RWPE1 (cell line): ENCODE measurements around the gene RS1.

Experiments
- CTCF ChIA-PET: fragments of 350-600 bp; sonication (Branson Sonifier 250); formaldehyde crosslinking; extraction: SDS; loops from one replicate; lab custom pipeline; 2021; lab: Yijun Ruan, JAX
- POLR2A ChIA-PET: fragments of 400-600 bp; formaldehyde crosslinking; extraction: SDS; loops from one replicate; lab custom pipeline; 2020; ENCODE audit warnings: antibody characterized with exemption; ENCODE audit not compliant: low non-redundant PET; lab: Yijun Ruan, JAX
- DNase-seq: peaks from one replicate; pipeline ENCODE4 v3.0.0; 2012; ENCODE audit warnings: low spot score
- H3K27ac ChIP-seq: fragments of 450-650 bp; 2 replicates; pipeline ENCODE4 v1.5.1; 2017
- CTCF ChIP-seq: fragments of 450-650 bp; conservative IDR thresholded peaks from 2 replicates; pipeline ENCODE4 v1.5.1; 2017; ENCODE audit warnings: low read depth, mild to moderate bottlenecking

The RS1 gene

GRCh38 chrX:18640686-18641085 is 31.2 kb downstream of the RS1 start:
- no peak overlapping the region for H3K27ac ChIP-seq
- no peak for TF ChIP-seq CTCF
- CTCF ChIA-PET: no interaction called here
- no peak for DNase-seq
- POLR2A ChIA-PET: no interaction called here

GRCh38 chrX:18639280-18639679 is 32.6 kb downstream of the RS1 start:
- no peak overlapping the region for H3K27ac ChIP-seq
- ChIA-PET POLR2A (no interaction called here), CTCF (no interaction called here)
- DNase-seq: no peak
- TF ChIP-seq CTCF: no peak

GRCh38 chrX:18638398-18638797 is 33.5 kb downstream of the RS1 start:
- no peak for DNase-seq
- H3K27ac ChIP-seq: no peak overlapping the region
- ChIA-PET CTCF (no interaction called here), POLR2A (no interaction called here)
- no peak for TF ChIP-seq CTCF

GRCh38 chrX:18630934-18631333 is 41.0 kb downstream of the RS1 start:
- TF ChIP-seq CTCF: no peak
- DNase-seq: no peak
- ChIA-PET POLR2A (no interaction called here), CTCF (no interaction called here)
- no peak overlapping the region for H3K27ac ChIP-seq

GRCh38 chrX:18624599-18624998 is 47.3 kb downstream of the RS1 start:
- POLR2A ChIA-PET: no interaction called here
- no peak for DNase-seq
- CTCF ChIA-PET: no interaction called here
- no peak overlapping the region for H3K27ac ChIP-seq
- TF ChIP-seq CTCF: no peak

- ChIA-PET POLR2A (no interaction called here), CTCF (no interaction called here)
- TF ChIP-seq CTCF: no peak
- DNase-seq: no peak
- H3K27ac ChIP-seq: no peak overlapping the region
Observed at GRCh38 chrX:18620349-18620748, 51.6 kb downstream of the RS1 start.

- POLR2A ChIA-PET: no interaction called here
- CTCF ChIA-PET: interaction anchor here (0.7 kb wide), 1 partner anchor 58 kb away, joined by 4 read pairs; no protein-coding TSS in a partner anchor
- no peak overlapping the region for H3K27ac ChIP-seq
- DNase-seq: no peak
- no peak for TF ChIP-seq CTCF
Observed at GRCh38 chrX:18619288-18619687, 52.6 kb downstream of the RS1 start.
